Neural cell (in vitro differentiated cells): ENCODE measurements around the gene C1QTNF3. TPM values are rescaled to one million over a fixed set of nuclear protein-coding genes. Genes with fewer than 3 reads are reported as not detected.

Experiments
- H2AFZ ChIP-seq: fragments of 200-600, 300-800 bp; sonication (generic), shearing (Covaris generic); 2 replicates; pipeline ENCODE4 v1.6.0; 2014; ENCODE audit warnings: low read depth, mild to moderate bottlenecking, antibody characterized with exemption, low read length, moderate library complexity
- H3F3A ChIP-seq: fragments of 200-600 bp; shearing (Covaris generic); 2 replicates; pipeline ENCODE4 v1.6.1; 2016; ENCODE audit warnings: mild to moderate bottlenecking, moderate library complexity, mixed read lengths, antibody characterized with exemption, low read length; ENCODE audit not compliant: insufficient read depth, poor library complexity, severe bottlenecking
- H3K27ac ChIP-seq: fragments of 200-600, 300-800 bp; sonication (generic), shearing (Covaris generic); 2 replicates; pipeline ENCODE4 v1.5.1; 2014; ENCODE audit warnings: mild to moderate bottlenecking, low read length, moderate library complexity
- H3K27me3 ChIP-seq: fragments of 300-800, 200-600 bp; sonication (generic), shearing (Covaris generic); 2 replicates; pipeline ENCODE4 v1.6.0; 2014; ENCODE audit warnings: mild to moderate bottlenecking, low read depth, low read length, moderate library complexity; ENCODE audit not compliant: insufficient read depth
- H3K36me3 ChIP-seq: fragments of 300-800, 200-600 bp; sonication (generic), shearing (Covaris generic); 2 replicates; pipeline ENCODE4 v1.5.1; 2014; ENCODE audit warnings: mild to moderate bottlenecking, antibody characterized with exemption, low read length, moderate library complexity; ENCODE audit not compliant: insufficient read depth
- H3K4me2 ChIP-seq: fragments of 300-800, 200-600 bp; sonication (generic), shearing (Covaris generic); 2 replicates; pipeline ENCODE4 v1.6.0; 2014; ENCODE audit warnings: mild to moderate bottlenecking, low read length
- H3K4me3 ChIP-seq: fragments of 300-800, 200-600 bp; sonication (generic), shearing (Covaris generic); 2 replicates; pipeline ENCODE4 v1.5.1; 2014; ENCODE audit warnings: mild to moderate bottlenecking, low read length, moderate library complexity
- H3K79me2 ChIP-seq: fragments of 200-600 bp; shearing (Covaris generic); replicated peaks from 2 replicates; pipeline ENCODE4 v1.6.0; 2014; ENCODE audit warnings: mild to moderate bottlenecking, low read length, moderate library complexity; ENCODE audit not compliant: insufficient read depth
- H3K9ac ChIP-seq: fragments of 300-800, 200-600 bp; sonication (generic), shearing (Covaris generic); 2 replicates; pipeline ENCODE4 v1.6.1; 2016; ENCODE audit warnings: mild to moderate bottlenecking, low read length, mixed read lengths
- H3K9me2 ChIP-seq: fragments of 200-600 bp; shearing (Covaris generic); 2 replicates; pipeline ENCODE4 v1.6.1; 2016; ENCODE audit warnings: mild to moderate bottlenecking, low read length, mixed read lengths; ENCODE audit not compliant: insufficient read depth
- H3K9me3 ChIP-seq: fragments of 200-600, 300-800 bp; sonication (generic), shearing (Covaris generic); 2 replicates; pipeline ENCODE4 v1.6.1; 2016; ENCODE audit warnings: mild to moderate bottlenecking, mixed run types, low read length, moderate library complexity, mixed read lengths
- H4K20me1 ChIP-seq: fragments of 200-600 bp; shearing (Covaris generic); 2 replicates; pipeline ENCODE4 v1.6.1; 2016; ENCODE audit warnings: mild to moderate bottlenecking, mixed run types; ENCODE audit not compliant: insufficient read depth
- CTCF ChIP-seq: fragments of 450-650 bp; IDR thresholded peaks from 2 replicates; pipeline ENCODE4 v1.5.1; 2014; ENCODE audit warnings: antibody characterized with exemption, mild to moderate bottlenecking, moderate library complexity; ENCODE audit not compliant: poor library complexity, severe bottlenecking
- EP300 ChIP-seq: fragments of 450-650 bp; conservative IDR thresholded peaks from 2 replicates; pipeline ENCODE4 v1.6.1; 2014; ENCODE audit warnings: antibody characterized with exemption, mild to moderate bottlenecking, moderate library complexity; ENCODE audit not compliant: poor library complexity, severe bottlenecking
- EZH2 ChIP-seq: fragments of 200-600, 300-800 bp; shearing (Covaris generic), sonication (generic); IDR thresholded peaks from 2 replicates; pipeline ENCODE4 v1.6.1; 2014; ENCODE audit warnings: antibody characterized with exemption, low read length, borderline replicate concordance, mild to moderate bottlenecking; ENCODE audit not compliant: insufficient read depth, poor library complexity, severe bottlenecking
- MXI1 ChIP-seq: fragments of 450-650 bp; conservative IDR thresholded peaks from 2 replicates; pipeline ENCODE4 v1.6.1; 2014; ENCODE audit warnings: antibody characterized with exemption, mild to moderate bottlenecking; ENCODE audit not compliant: poor library complexity, severe bottlenecking
- POLR2AphosphoS5 ChIP-seq: IDR thresholded peaks from 2 replicates; pipeline ENCODE4 v1.6.1; 2012
- RAD21 ChIP-seq: fragments of 450-650 bp; conservative IDR thresholded peaks from 2 replicates; pipeline ENCODE4 v1.6.1; 2014; ENCODE audit warnings: antibody characterized with exemption, mild to moderate bottlenecking, moderate library complexity
- SMC3 ChIP-seq: fragments of 450-650 bp; conservative IDR thresholded peaks from 2 replicates; pipeline ENCODE4 v1.6.1; 2014; ENCODE audit warnings: antibody characterized with exemption, mild to moderate bottlenecking, moderate library complexity; ENCODE audit not compliant: poor library complexity
- TAF1 ChIP-seq: IDR thresholded peaks from 2 replicates; pipeline ENCODE4 v1.6.1; 2012; ENCODE audit warnings: low read depth
- polyA plus RNA-seq: library from polyadenylated mRNA; depleted of rRNA; stranded (reverse); fragments of >200 nt; gene quantifications from 2 replicates; pipeline ENCODE4 v1.2.3, GENCODE V29; 2014
- TF ChIP-seq, protein P1 (sequence below): IDR thresholded peaks from 2 replicates; pipeline ENCODE4 v1.6.1; 2012; ENCODE audit warnings: borderline replicate concordance

C1QTNF3 gene
- polyA plus RNA-seq, 1 donor from 2014 or later, result 33.1 TPM

DNA sequence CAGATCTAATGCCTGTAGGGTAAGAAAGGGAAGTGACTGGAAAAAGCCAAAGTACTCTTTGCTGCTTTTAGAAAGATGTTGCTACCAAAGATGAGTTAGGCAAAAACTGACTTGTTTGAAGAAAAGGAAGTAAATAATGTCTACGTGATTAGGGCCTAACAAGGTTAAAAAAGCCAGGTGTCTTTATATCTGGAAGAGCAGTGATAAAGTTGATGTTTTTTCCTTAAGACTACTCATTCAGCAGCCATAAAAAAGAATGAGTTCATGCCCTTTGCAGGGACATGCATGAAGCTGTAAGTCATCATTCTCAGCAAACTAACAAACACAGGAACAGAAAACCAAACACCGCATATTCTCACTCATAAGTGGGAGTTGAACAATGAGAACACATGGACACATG is 21.7 kb downstream of the C1QTNF3 start:
- H3F3A ChIP-seq, result no peaks in the 10 kb centered on the region
- H3K79me2 ChIP-seq, result no peaks in the 10 kb centered on the region
- H3K4me2 ChIP-seq, result no peak overlapping the region
- H4K20me1 ChIP-seq, result no peaks in the 10 kb centered on the region
- H3K4me3 ChIP-seq, result no peak overlapping the region
- H3K27ac ChIP-seq, result no peak overlapping the region
- no peaks in the 10 kb centered on the region for H3K27me3 ChIP-seq
- no peak overlapping the region for H3K9ac ChIP-seq
- no peaks in the 10 kb centered on the region for H3K9me3 ChIP-seq
- H3K36me3 ChIP-seq, result no peaks in the 10 kb centered on the region
- H3K9me2 ChIP-seq, result no peaks in the 10 kb centered on the region
- TF ChIP-seq SMC3 (no peak), POLR2AphosphoS5 (no peak), RAD21 (no peak), TAF1 (no peak), MXI1 (no peak), EP300 (no peak), CTCF (no peak), EZH2 (no peak)
- TF ChIP-seq, protein P1, sequence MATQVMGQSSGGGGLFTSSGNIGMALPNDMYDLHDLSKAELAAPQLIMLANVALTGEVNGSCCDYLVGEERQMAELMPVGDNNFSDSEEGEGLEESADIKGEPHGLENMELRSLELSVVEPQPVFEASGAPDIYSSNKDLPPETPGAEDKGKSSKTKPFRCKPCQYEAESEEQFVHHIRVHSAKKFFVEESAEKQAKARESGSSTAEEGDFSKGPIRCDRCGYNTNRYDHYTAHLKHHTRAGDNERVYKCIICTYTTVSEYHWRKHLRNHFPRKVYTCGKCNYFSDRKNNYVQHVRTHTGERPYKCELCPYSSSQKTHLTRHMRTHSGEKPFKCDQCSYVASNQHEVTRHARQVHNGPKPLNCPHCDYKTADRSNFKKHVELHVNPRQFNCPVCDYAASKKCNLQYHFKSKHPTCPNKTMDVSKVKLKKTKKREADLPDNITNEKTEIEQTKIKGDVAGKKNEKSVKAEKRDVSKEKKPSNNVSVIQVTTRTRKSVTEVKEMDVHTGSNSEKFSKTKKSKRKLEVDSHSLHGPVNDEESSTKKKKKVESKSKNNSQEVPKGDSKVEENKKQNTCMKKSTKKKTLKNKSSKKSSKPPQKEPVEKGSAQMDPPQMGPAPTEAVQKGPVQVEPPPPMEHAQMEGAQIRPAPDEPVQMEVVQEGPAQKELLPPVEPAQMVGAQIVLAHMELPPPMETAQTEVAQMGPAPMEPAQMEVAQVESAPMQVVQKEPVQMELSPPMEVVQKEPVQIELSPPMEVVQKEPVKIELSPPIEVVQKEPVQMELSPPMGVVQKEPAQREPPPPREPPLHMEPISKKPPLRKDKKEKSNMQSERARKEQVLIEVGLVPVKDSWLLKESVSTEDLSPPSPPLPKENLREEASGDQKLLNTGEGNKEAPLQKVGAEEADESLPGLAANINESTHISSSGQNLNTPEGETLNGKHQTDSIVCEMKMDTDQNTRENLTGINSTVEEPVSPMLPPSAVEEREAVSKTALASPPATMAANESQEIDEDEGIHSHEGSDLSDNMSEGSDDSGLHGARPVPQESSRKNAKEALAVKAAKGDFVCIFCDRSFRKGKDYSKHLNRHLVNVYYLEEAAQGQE, result no peak
- H2AFZ ChIP-seq, result no peak overlapping the region

GRCh38 chr5:34020726-34021125 is 22.3 kb downstream of the C1QTNF3 start:
- no peaks in the 10 kb centered on the region for H3K9me3 ChIP-seq
- no peak for TF ChIP-seq EZH2
- no peaks in the 10 kb centered on the region for H4K20me1 ChIP-seq
- H3F3A ChIP-seq, result no peaks in the 10 kb centered on the region
- no peak overlapping the region for H3K4me3 ChIP-seq
- no peaks in the 10 kb centered on the region for H3K9me2 ChIP-seq
- H3K36me3 ChIP-seq, result no peaks in the 10 kb centered on the region
- no peak overlapping the region for H3K4me2 ChIP-seq
- H2AFZ ChIP-seq, result no peak overlapping the region
- no peaks in the 10 kb centered on the region for H3K79me2 ChIP-seq
- H3K27me3 ChIP-seq, result no peaks in the 10 kb centered on the region
- no peak overlapping the region for H3K9ac ChIP-seq
- no peak overlapping the region for H3K27ac ChIP-seq

- Histone ChIP-seq H2AFZ (no peak overlapping the region), H3K9me3 (no peaks in the 10 kb centered on the region)
Measured at GRCh38 chr5:34017254-34017653, 25.8 kb downstream of the C1QTNF3 start.

More at GRCh38 chr5:34017254-34017653, 25.8 kb downstream of the C1QTNF3 start:
- Histone ChIP-seq H3K27ac (no peak overlapping the region), H3K36me3 (no peaks in the 10 kb centered on the region), H3K79me2 (no peaks in the 10 kb centered on the region), H3K4me3 (no peak overlapping the region), H4K20me1 (no peaks in the 10 kb centered on the region), H3F3A (no peaks in the 10 kb centered on the region), H3K9me2 (no peaks in the 10 kb centered on the region), H3K9ac (no peak overlapping the region), H3K27me3 (no peaks in the 10 kb centered on the region), H3K4me2 (no peak overlapping the region)
- no peak for TF ChIP-seq POLR2AphosphoS5
- TF ChIP-seq MXI1, result no peak
- no peak for TF ChIP-seq CTCF
- no peak for TF ChIP-seq TAF1
- TF ChIP-seq EP300, result no peak
- TF ChIP-seq EZH2, result no peak
- no peak for TF ChIP-seq SMC3
- TF ChIP-seq RAD21, result no peak
- TF ChIP-seq, protein P1, result no peak
